SIG-M5 treated with dmso at 0.1 percent for 504 hours (cell line): ENCODE data around the gene RHBDD3.

Experiments
- DNase-seq: peaks from one replicate; lab custom pipeline; 2025; ENCODE audit not compliant: unreplicated experiment; lab: John Stamatoyannopoulos, UW

Gene RHBDD3

GRCh38 chr22:29267858-29268510 is at the start of gene RHBDD3, which contains the start of gene EWSR1:
Gene RHBDD3, minus strand, starts transcription at chr22:29267981. Its CDS starts 2,355 bp downstream, at chr22:29265626.
Gene EWSR1, plus strand, starts transcription at chr22:29268268. Its CDS starts 69 bp downstream, at chr22:29268337.
- DNase-seq: peak; percentile 92

GRCh38 chr22:29316141-29316828 is 48.5 kb upstream of the RHBDD3 start:
- DNase-seq: no peak

DNA sequence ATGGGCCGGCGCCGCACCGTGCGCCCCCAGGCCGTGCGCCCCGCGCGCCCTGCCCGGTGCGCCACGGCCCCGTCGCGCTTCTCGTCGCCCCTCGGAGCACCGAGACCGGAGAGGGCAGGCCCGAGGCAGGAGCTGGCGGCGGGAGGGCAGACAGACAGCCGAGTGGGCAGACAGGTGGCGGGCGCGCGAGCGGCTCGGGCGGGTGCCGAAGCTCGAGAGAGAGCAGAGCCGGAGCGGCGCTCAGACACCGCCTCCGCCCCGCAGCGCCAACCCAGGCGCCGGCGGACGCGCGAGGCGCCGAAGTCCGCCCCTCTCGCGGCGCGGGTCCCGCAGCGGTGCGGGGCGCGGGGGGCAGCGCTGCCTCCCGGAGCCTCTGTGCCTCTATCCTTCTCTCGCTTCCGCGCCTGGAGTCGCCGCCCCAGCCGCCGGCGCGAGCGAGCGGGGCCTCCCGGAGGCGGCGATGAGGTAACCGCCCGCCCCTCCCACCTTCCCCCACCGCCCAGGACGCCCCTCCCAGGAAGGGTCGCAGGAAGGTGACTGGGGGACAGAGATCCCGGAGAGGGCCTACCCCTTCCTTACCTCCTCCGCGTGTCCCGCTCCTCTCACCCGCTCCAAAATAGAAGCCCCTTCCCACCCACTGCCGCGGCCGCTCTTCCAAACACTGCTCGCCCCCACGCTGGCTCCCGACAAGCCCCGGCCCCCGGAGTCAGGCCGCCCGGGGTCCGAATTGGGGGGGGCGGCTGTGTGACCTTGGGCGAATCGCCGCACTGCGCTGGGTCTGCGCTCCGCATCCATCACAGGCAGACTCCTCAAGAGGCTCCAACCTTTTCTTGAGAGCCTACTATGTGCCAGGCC is 47.7 kb upstream of the RHBDD3 start, which contains the start of gene RASL10A:
Gene RASL10A (minus strand): TSS at position 412 of the 855 bp plus-strand sequence. CDS start 451 bp downstream, outside the sequence.
- DNase-seq: peak; percentile 29

- DNase-seq: no peak
These were observed 46.9 kb upstream of the RHBDD3 start for GRCh38 chr22:29314537-29315285.

DNA sequence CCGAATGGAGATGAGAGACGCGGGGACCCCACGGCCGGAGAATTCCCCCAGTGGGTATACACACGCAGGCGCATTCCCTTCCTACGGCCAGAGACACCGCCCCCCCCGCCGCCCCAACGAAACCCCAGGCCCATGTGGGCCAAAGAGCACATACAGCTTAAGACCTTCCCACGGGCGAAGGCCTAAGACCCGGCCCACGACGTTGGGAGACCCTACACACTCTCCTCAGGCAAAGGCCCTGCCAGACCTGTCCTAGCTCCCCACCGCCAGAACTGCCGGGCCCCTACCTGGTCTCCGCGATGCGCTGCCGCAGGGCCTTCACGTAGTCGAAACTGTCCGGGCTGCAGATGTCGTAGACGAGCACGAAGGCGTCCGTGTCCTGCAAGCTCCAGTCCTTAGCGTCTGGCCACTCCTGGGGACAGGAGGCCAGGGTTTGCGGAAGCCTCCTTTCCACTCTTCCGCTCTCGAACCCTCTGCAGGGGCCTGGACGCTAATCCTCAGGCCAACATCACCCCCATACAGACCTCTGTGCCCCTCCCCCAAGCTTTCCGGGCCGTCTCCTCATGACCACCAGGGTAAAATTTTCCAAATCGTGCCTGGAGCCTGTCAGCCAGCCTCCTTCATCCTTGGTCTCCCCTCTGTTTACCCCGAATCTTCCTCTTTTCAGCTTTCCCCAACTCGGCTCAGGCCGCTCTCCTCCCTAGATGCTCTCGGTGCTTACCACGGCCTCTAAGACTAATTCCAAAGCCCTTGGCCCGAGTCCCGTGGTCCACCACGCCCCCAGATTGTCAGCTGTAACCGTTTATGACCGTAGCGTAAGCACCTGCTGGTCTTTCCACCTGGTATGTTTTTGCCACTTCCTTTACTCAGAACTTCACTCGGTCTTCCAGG is 46.0 kb upstream of the RHBDD3 start:
- no peak for DNase-seq

DNA sequence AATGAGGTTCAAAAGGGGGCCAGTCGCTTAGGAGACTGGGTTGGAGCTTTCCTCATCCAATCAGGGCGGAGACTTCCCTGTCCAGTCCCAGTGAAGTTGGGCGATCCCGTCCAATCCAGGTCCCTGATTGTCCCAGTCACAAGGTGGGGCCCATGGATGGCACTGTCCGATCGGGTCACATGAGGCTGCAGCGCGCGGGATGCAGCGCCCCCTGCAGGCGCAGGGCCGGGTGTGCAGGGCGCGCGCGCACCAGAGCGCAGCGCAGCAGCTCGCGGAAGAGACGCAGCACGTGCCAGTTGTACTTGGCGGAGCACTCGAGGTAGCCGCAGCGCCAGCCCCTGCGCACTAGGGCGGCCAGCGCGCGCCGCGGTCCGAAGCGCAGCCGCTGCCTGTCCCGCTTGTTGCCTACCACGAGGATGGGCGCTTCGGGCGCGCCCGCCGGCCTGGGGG is 45.4 kb upstream of the RHBDD3 start:
- no peak for DNase-seq

DNA sequence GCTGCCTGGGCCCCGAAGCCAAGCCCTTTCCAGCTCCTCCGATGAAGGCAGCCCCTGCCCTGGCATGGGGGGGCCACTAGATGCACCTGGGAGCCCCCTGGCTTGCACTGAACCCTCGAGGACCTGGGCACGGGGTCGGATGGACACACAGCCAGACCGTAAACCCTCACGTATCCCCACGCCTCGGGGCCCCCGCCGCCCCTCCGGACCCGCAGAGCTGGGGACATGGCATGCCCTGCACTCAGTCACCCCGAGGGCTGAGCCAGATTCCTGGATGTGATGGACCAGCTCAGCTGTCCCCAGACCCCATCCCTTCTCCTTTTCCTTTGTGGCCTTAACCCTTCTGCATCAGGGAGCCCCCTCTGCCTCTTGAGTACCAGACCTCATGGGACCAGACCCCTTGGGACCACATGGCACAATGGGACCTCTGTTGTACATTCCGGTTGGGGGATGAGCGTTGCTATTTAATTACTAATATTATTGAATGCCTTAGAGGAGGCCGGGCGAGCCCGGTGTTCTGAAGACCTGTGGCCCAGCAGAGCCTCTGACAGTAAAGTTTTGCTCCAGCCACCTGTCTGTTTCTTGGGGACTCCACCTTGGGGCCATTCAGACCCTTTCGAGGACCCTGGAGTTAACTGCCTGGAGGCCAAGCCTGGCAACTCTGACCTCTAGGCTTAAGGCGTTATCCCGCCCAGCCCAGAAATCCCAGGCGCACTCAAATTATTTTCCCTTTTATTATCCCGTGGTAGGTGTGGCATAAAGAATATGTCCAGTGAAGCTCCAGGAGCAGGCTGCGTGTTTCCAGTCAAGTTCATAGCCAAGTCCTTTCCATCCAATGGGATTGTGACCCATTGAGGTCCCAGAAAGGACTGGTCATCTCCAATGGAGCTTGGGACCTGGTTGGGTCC is 44.7 kb upstream of the RHBDD3 start:
- no peak for DNase-seq

- DNase-seq: no peak
These were observed 43.9 kb upstream of the RHBDD3 start for GRCh38 chr22:29311464-29312217.

- DNase-seq: peak; percentile 85
These were observed 43.1 kb upstream of the RHBDD3 start for GRCh38 chr22:29310863-29311339.

DNA sequence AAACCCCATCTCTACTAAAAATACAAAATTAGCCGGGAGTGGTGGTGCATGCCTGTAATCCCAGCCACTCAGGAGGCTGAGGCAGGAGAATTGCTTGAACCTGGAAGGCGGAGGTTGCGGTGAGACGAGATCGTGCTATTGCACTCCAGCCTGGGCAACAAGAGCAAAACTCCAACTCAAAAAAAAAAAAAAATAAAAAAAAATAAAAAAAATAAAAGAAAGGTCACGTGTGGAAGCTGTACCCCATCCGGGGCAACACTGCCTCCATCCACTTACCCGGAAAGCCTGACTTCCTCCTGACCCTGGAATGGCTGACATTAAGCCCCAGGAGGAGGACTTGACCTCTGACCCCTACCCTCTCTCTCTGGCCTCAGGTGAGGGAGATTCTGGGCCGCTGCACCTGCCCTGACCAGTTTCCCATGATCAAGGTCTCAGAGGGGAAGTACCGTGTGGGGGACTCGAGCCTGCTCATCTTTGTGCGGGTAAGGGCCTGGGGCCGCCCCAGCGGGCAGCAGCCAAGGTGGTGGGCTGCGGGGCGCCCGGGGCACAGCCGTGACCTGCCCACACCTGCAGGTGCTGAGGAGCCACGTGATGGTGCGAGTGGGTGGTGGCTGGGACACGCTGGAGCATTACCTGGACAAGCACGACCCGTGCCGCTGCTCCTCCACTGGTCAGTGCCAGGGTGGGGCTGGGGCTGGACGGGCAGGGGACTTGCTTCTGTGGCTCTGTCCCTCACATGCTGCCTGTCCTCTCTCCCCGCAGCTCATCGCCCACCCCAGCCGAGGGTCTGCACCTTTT is 42.5 kb upstream of the RHBDD3 start:
- no peak for DNase-seq

- no peak for DNase-seq
These were observed 41.7 kb upstream of the RHBDD3 start for GRCh38 chr22:29309332-29310064.

- DNase-seq: no peak
These were observed 41.0 kb upstream of the RHBDD3 start for GRCh38 chr22:29308791-29309262.

DNA sequence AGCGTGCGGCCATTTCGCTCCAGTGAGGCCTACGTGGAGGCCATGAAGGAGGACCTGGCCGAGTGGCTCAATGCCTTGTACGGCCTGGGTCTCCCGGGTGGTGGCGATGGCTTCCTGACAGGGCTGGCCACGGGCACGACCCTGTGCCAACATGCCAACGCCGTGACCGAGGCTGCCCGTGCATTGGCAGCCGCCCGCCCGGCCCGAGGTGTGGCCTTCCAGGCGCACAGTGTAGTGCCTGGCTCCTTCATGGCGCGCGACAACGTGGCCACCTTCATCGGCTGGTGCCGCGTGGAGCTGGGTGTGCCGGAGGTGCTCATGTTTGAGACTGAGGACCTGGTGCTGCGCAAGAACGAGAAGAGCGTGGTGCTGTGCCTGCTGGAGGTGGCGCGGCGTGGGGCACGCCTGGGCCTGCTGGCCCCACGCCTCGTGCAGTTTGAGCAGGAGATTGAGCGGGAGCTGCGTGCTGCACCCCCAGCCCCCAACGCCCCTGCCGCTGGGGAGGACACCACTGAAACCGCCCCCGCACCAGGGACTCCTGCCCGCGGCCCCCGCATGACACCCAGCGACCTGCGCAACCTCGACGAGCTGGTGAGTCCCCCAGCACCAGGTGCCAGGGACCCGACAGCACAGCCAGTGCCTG is 40.5 kb upstream of the RHBDD3 start:
- DNase-seq: no peak

DNA sequence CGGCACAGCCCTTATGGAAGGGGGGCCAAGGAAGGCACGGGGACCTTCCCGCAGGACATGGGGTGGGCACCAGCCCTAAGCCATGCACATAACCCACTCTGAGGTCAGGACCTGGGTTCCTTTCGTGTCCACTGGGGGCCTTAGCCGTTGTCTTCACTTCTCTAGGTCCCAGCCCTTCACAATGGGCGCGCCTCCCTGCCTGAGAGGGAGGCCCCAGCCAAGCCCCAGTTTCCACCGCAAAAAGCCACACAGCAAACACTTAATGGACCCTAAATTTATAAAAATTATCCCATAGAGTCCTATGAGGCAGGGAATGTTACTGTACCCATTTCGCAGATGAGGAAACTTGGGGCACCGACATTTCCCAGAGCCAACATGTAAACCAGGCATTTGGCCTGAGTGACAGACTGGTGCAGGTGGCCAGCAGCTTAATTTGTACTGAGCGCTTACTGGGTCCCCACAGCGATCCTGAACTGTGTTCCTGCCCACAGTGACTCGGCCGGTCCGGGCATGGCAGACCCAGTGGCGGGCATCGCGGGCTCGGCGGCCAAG is 39.9 kb upstream of the RHBDD3 start:
- DNase-seq: no peak

GRCh38 chr22:29306835-29307595 is 39.2 kb upstream of the RHBDD3 start:
- DNase-seq: peak; percentile 25
